K562 (cell line): ENCODE data around the gene TNFAIP3. TPM values are rescaled to one million over a fixed set of nuclear protein-coding genes. Genes with fewer than 3 reads are reported as not detected.
A peak's percentile ranks its signal among the peaks of the same experiment; 100 is the strongest.

ENCODE experiments used
- CBFA2T2 ChIP-seq: fragments of 450-650 bp; conservative IDR thresholded peaks from 2 replicates; pipeline ENCODE4 v1.6.1; 2017; ENCODE audit warnings: mild to moderate bottlenecking
- E4F1 ChIP-seq: fragments of 250-450 bp; sonication (Bioruptor Pico); IDR thresholded peaks from 2 replicates; pipeline ENCODE4 v1.5.0; 2021; ENCODE audit warnings: mild to moderate bottlenecking, borderline replicate concordance
- ESRRA ChIP-seq: fragments of 450-650 bp; IDR thresholded peaks from 2 replicates; pipeline ENCODE4 v1.6.1; 2014; ENCODE audit warnings: low read depth, mild to moderate bottlenecking, moderate library complexity, borderline replicate concordance
- ESRRB ChIP-seq: fragments of 250-450 bp; sonication (Bioruptor Pico); IDR thresholded peaks from 2 replicates; pipeline ENCODE4 v1.5.0; 2020; ENCODE audit warnings: mild to moderate bottlenecking, moderate library complexity, borderline replicate concordance
- HDAC2 ChIP-seq: fragments of 450-650 bp; IDR thresholded peaks from 2 replicates; pipeline ENCODE4 v1.6.1; 2016; ENCODE audit warnings: mild to moderate bottlenecking
- HOMEZ ChIP-seq: fragments of 250-450 bp; sonication (Bioruptor Pico); IDR thresholded peaks from 2 replicates; pipeline ENCODE4 v1.4.0; 2020; ENCODE audit warnings: mild to moderate bottlenecking, moderate library complexity
- KAT7 ChIP-seq: sonication (generic); formaldehyde crosslinking; IDR thresholded peaks from 2 replicates; pipeline ENCODE4 v1.8.0; 2022; ENCODE audit warnings: missing genetic modification reagents, mild to moderate bottlenecking, borderline replicate concordance
- MTA1 ChIP-seq: fragments of 450-650 bp; IDR thresholded peaks from 2 replicates; pipeline ENCODE4 v1.6.1; 2017; ENCODE audit warnings: borderline replicate concordance
- MTA2 ChIP-seq: fragments of 450-650 bp; IDR thresholded peaks from 2 replicates; pipeline ENCODE4 v1.6.1; 2016; ENCODE audit warnings: low read depth
- NFIC ChIP-seq: fragments of 450-650 bp; IDR thresholded peaks from 2 replicates; pipeline ENCODE4 v1.6.1; 2017; ENCODE audit warnings: mild to moderate bottlenecking, inconsistent platforms
- NKRF ChIP-seq: fragments of 450-650 bp; IDR thresholded peaks from 2 replicates; pipeline ENCODE4 v1.6.1; 2016; ENCODE audit warnings: borderline replicate concordance
- POLR2B ChIP-seq: fragments of 450-650 bp; IDR thresholded peaks from 2 replicates; pipeline ENCODE4 v1.6.1; 2018; ENCODE audit warnings: low read depth; ENCODE audit not compliant: partially characterized antibody
- STAT5B ChIP-seq: fragments of 250-450 bp; sonication (Bioruptor Pico); IDR thresholded peaks from 2 replicates; pipeline ENCODE4 v1.8.0; 2021; ENCODE audit warnings: mild to moderate bottlenecking, inconsistent platforms
- TAL1 ChIP-seq: fragments of 450-650 bp; IDR thresholded peaks from 2 replicates; pipeline ENCODE4 v1.6.1; 2016; ENCODE audit warnings: mild to moderate bottlenecking
- USF2 ChIP-seq: sonication (generic); formaldehyde crosslinking; IDR thresholded peaks from 2 replicates; pipeline ENCODE4 v1.5.0; 2020; ENCODE audit warnings: missing genetic modification reagents
- ZNF395 ChIP-seq: fragments of 200-800 bp; sonication (Bioruptor generic); IDR thresholded peaks from 2 replicates; pipeline ENCODE4 v1.6.1; 2017; ENCODE audit warnings: missing genetic modification characterization, missing compliant biosample characterization
- ZNF512 ChIP-seq: IDR thresholded peaks from 2 replicates; pipeline ENCODE4 v1.6.1; 2016; ENCODE audit warnings: missing genetic modification characterization, missing compliant biosample characterization
- ZNF75A ChIP-seq: fragments of 450-650 bp; formaldehyde crosslinking; IDR thresholded peaks from 2 replicates; pipeline ENCODE4 v1.4.0; 2020; ENCODE audit warnings: mild to moderate bottlenecking
- polyA plus RNA-seq, 8 experiments: library from polyadenylated mRNA; depleted of rRNA in 4 of 8; stranded (reverse) in 5 of 8; unstranded in 3 of 8; fragments of >200 nt; fragmentation: Nextera tagmentation in 2 of 8; fragmentation: Illumina TruSeq in 1 of 8; extraction: Ambion mirVana in 2 of 8; extraction: Trizol in 1 of 8; gene quantifications; 2 replicates each; pipeline versions ENCODE4 v1.2.1 to v1.2.3, GENCODE V29; 2011 to 2014; ENCODE audit warnings: inconsistent platforms in 1 of 8, missing spikeins in 1 of 8
- total RNA-seq, 7 experiments: library from RNA; depleted of rRNA in 6 of 7; stranded (reverse); fragments of >200 nt in 6 of 7; fragmentation: Illumina TruSeq in 2 of 7; extraction: Trizol in 2 of 7; gene quantifications; 2 replicates each; pipeline versions ENCODE4 v1.2.1 to v1.2.3, GENCODE V29; 2011 to 2021; ENCODE audit warnings: low replicate concordance in 1 of 7

TNFAIP3 gene
- total and polyA plus RNA-seq, 9 of the 15 experiments (the other 6 are each of a cell fraction or from before 2014, with no cell fraction given) = 0.79 to 17.0 (median 6.4) TPM

GRCh38 chr6:137866200-137866913 is 702 bp upstream of the TNFAIP3 start (continued):
- TF ChIP-seq NKRF = peak; percentile 62; the same call in 1 of the 2 replicates
- peak; percentile 44; the same call in 1 of the 2 replicates for TF ChIP-seq NFIC
- TF ChIP-seq ZNF395 (CRISPR knock-in tag) = 0 out of 2 replicates have a peak, but pooled peaks have one; percentile 12
- TF ChIP-seq TAL1 = peak; percentile 77
- peak; percentile 49 for TF ChIP-seq POLR2B
- no peak for TF ChIP-seq STAT5B (CRISPR knock-in tag)
- peak; percentile 84 for TF ChIP-seq USF2 (CRISPR knock-in tag)
- peak; percentile 79 for TF ChIP-seq CBFA2T2
- no peak for TF ChIP-seq HOMEZ (CRISPR knock-in tag)
- TF ChIP-seq ZNF512 (tag) = peak; percentile 74
- peak; percentile 86 for TF ChIP-seq MTA1
- TF ChIP-seq ESRRA = no peak
- no peak for TF ChIP-seq ESRRB (CRISPR knock-in tag)
- TF ChIP-seq HDAC2 = peak; percentile 90
- 0 out of 2 replicates have a peak, but pooled peaks have one; percentile 19 for TF ChIP-seq KAT7 (CRISPR knock-in tag)
- no peak for TF ChIP-seq E4F1 (CRISPR knock-in tag)
- TF ChIP-seq MTA2 = peak; percentile 76
- peak; percentile 28; the same call in 1 of the 2 replicates for TF ChIP-seq ZNF75A
